ENCODE measurements around the gene PLXDC2.

Gene PLXDC2

DNA sequence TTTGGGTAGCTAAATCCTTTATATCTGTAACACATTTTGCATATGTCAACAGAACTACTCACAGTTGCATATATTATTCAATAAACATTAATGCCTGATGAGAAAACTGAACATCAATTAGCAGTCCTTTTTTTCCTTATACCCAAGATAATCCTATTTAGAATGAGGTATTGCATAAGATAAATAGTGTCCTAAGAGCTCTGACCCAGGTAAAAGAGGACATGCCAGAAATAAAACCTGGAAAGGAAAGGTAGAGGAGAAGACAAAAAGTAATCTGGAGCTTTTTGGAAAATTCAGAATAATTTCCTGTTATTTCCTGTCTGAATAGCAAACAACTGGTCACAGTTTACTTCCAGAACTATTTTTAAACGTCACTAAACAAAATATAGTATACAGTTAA lies 204.4 kb downstream of the PLXDC2 start:
- Histone ChIP-seq H3K27me3 (ENCODE audit: insufficient read depth, poor library complexity, severe bottlenecking) (no peaks in the 10 kb centered on the region), H3K4me1 (ENCODE audit: insufficient read depth, poor library complexity, severe bottlenecking) (no peaks in the 10 kb centered on the region)

DNA sequence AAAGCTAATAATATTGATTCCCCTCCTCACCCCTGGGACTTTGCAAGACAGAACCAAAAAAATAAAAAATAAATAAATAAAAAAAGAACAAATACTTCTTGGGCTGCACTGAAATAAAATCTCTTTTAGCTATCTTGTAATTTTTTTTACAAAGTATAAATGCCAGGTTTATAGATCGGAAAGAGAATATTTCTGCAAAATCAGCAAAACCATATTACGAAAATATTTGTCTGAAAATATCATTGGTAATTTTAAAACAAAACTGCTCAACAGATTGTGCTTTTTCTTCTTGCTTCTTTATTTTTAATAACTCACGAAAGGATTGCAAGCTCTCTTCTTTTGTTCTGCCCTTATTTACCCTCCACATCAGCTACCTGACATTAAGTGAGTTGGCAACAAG lies 213.3 kb downstream of the PLXDC2 start:
- ATAC-seq (ENCODE audit: low read depth) (no peak), DNase-seq (ENCODE audit: low spot score) (no peak)
- no peak overlapping the region for H3K27ac ChIP-seq (ENCODE audit: poor library complexity, severe bottlenecking)
- no peak overlapping the region for H3K4me3 ChIP-seq (ENCODE audit: severe bottlenecking)
- TF ChIP-seq, protein P1, sequence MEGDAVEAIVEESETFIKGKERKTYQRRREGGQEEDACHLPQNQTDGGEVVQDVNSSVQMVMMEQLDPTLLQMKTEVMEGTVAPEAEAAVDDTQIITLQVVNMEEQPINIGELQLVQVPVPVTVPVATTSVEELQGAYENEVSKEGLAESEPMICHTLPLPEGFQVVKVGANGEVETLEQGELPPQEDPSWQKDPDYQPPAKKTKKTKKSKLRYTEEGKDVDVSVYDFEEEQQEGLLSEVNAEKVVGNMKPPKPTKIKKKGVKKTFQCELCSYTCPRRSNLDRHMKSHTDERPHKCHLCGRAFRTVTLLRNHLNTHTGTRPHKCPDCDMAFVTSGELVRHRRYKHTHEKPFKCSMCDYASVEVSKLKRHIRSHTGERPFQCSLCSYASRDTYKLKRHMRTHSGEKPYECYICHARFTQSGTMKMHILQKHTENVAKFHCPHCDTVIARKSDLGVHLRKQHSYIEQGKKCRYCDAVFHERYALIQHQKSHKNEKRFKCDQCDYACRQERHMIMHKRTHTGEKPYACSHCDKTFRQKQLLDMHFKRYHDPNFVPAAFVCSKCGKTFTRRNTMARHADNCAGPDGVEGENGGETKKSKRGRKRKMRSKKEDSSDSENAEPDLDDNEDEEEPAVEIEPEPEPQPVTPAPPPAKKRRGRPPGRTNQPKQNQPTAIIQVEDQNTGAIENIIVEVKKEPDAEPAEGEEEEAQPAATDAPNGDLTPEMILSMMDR (IDR thresholded peaks at IDR 0.05; ENCODE audit: poor library complexity, severe bottlenecking), result no peak
- H3K27me3 ChIP-seq (ENCODE audit: insufficient read depth, poor library complexity, severe bottlenecking), result no peaks in the 10 kb centered on the region
- H3K36me3 ChIP-seq (ENCODE audit: low read depth), result no peaks in the 10 kb centered on the region
- no peaks in the 10 kb centered on the region for H3K4me1 ChIP-seq (ENCODE audit: insufficient read depth, poor library complexity, severe bottlenecking)
- no peaks in the 10 kb centered on the region for H3K9me3 ChIP-seq (ENCODE audit: severe bottlenecking)

More for the DNA sequence above, 204.4 kb downstream of the PLXDC2 start:
- no peak overlapping the region for H3K4me3 ChIP-seq (ENCODE audit: severe bottlenecking)
- ATAC-seq (ENCODE audit: low read depth) (no peak), DNase-seq (ENCODE audit: low spot score) (no peak)
- no peaks in the 10 kb centered on the region for H3K9me3 ChIP-seq (ENCODE audit: severe bottlenecking)
- H3K36me3 ChIP-seq (ENCODE audit: low read depth), result no peaks in the 10 kb centered on the region
- no peak overlapping the region for H3K27ac ChIP-seq (ENCODE audit: poor library complexity, severe bottlenecking)
- TF ChIP-seq, protein P1 (IDR thresholded peaks at IDR 0.05; ENCODE audit: poor library complexity, severe bottlenecking), result no peak

DNA sequence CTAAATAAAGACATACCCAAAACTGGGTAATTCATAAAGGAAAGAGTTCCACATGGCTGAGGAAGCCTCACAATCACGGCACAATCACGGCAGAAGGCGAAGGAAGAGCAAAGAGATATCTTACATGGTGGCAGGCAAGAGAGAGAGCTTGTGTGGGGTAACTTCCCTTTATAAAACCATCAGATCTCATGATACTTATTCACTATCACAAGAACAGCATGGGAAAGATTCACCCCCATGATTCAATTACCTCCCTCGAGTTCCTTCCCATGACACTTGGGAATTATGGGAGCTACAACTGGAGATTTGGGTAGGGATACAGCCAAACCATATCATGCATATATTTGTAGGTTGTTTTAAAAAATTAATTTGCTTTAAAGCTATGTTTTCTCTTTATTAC lies 217.2 kb downstream of the PLXDC2 start:
- H3K4me1 ChIP-seq (ENCODE audit: insufficient read depth, poor library complexity, severe bottlenecking), result no peaks in the 10 kb centered on the region
- H3K4me3 ChIP-seq (ENCODE audit: severe bottlenecking), result no peak overlapping the region
- no peak for ATAC-seq (ENCODE audit: low read depth)
- no peak for DNase-seq (ENCODE audit: low spot score)
- no peaks in the 10 kb centered on the region for H3K27me3 ChIP-seq (ENCODE audit: insufficient read depth, poor library complexity, severe bottlenecking)
- no peak overlapping the region for H3K27ac ChIP-seq (ENCODE audit: poor library complexity, severe bottlenecking)
- no peaks in the 10 kb centered on the region for H3K9me3 ChIP-seq (ENCODE audit: severe bottlenecking)
- H3K36me3 ChIP-seq (ENCODE audit: low read depth), result no peaks in the 10 kb centered on the region
- TF ChIP-seq, protein P1 (IDR thresholded peaks at IDR 0.05; ENCODE audit: poor library complexity, severe bottlenecking), result no peak

DNA sequence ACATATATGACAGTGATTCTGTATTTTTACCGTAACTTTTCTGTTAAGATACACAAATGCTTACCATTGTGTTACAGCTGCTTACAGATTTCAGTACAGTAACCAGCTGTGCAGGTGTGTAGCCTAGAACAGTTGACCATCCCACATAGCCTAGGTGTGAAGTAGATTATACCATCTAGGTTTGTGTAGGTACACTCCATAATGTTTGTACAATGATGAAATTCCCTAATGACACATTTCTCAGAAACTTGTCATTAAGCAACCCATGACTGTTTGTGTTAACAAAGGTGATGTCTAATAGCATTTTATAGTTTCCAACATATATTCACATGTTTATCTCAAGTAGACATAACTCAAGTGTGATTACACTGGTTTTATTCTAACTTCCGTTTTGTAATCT lies 218.5 kb downstream of the PLXDC2 start:
- no peak overlapping the region for H3K27ac ChIP-seq (ENCODE audit: poor library complexity, severe bottlenecking)
- H3K36me3 ChIP-seq (ENCODE audit: low read depth), result no peaks in the 10 kb centered on the region
- H3K9me3 ChIP-seq (ENCODE audit: severe bottlenecking), result no peaks in the 10 kb centered on the region
- TF ChIP-seq, protein P1 (IDR thresholded peaks at IDR 0.05; ENCODE audit: poor library complexity, severe bottlenecking), result no peak
- H3K4me3 ChIP-seq (ENCODE audit: severe bottlenecking), result no peak overlapping the region
- no peaks in the 10 kb centered on the region for H3K4me1 ChIP-seq (ENCODE audit: insufficient read depth, poor library complexity, severe bottlenecking)
- no peak for DNase-seq (ENCODE audit: low spot score)
- H3K27me3 ChIP-seq (ENCODE audit: insufficient read depth, poor library complexity, severe bottlenecking), result no peaks in the 10 kb centered on the region
- ATAC-seq (ENCODE audit: low read depth), result peak; percentile 61

DNA sequence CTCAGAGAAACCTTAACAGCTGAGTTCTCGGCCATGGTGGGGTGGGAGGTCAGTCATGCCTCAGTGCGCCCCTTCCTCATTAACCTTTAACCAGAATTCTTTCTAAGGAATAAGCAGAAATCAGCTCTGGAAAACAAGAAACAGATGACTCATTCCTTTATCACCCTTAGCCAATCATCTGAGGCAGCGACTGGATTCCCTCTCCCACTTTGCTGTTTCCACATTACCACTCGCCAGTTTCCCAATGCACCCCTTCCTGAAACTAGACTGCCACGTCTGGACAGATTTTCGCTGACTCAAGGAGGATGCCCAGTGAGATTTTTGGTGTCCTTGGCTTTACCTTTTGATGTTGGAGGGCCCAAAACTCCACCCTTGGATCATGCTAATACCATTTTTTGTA lies 223.8 kb downstream of the PLXDC2 start:
- no peak for ATAC-seq (ENCODE audit: low read depth)
- Histone ChIP-seq H3K9me3 (ENCODE audit: severe bottlenecking) (no peaks in the 10 kb centered on the region), H3K4me1 (ENCODE audit: insufficient read depth, poor library complexity, severe bottlenecking) (no peaks in the 10 kb centered on the region), H3K36me3 (ENCODE audit: low read depth) (no peaks in the 10 kb centered on the region), H3K27me3 (ENCODE audit: insufficient read depth, poor library complexity, severe bottlenecking) (no peaks in the 10 kb centered on the region), H3K27ac (ENCODE audit: poor library complexity, severe bottlenecking) (no peak overlapping the region), H3K4me3 (ENCODE audit: severe bottlenecking) (no peak overlapping the region)
- TF ChIP-seq, protein P1 (IDR thresholded peaks at IDR 0.05; ENCODE audit: poor library complexity, severe bottlenecking), result no peak
- DNase-seq (ENCODE audit: low spot score), result no peak

All from RWPE2 (cell line).